Peyer's patch (tissue), 4 donors: ENCODE results near the gene CNOT4. TPM values are rescaled to one million over a fixed set of nuclear protein-coding genes. Genes with fewer than 3 reads are reported as not detected.
"Not testable (repeated sequence)": the region's sequence is repeated elsewhere in the genome, so short reads cannot be mapped to it uniquely, and the experiment has no call there.

Experiments
- DNase-seq, 3 donors: peaks; one replicate each; pipeline ENCODE4 v3.0.0-alpha.2; 2017 to 2019
- H3K27ac ChIP-seq, 4 donors: fragments of 200-600 bp; sonication (generic); one replicate each; pipeline ENCODE4 v1.5.1; 2016 to 2019
- H3K27me3 ChIP-seq, 2 donors: fragments of 200-600 bp; sonication (generic); one replicate each; pipeline ENCODE4 v1.5.1; 2019
- H3K36me3 ChIP-seq, 3 donors: fragments of 200-600 bp; sonication (generic); one replicate each; pipeline ENCODE4 v1.5.1; 2016 to 2019
- H3K4me1 ChIP-seq, 4 donors: fragments of 200-600 bp; sonication (generic); one replicate each; pipeline ENCODE4 v1.5.1; 2016 to 2019
- H3K4me3 ChIP-seq, 4 donors: fragments of 200-600 bp; sonication (generic); 1 replicate in 3 of 4; 2 replicates in 1 of 4; pipeline ENCODE4 v1.5.1; 2016 to 2019; ENCODE audit warnings: mild to moderate bottlenecking in 1 of 4
- H3K9me3 ChIP-seq, 4 donors: fragments of 200-600 bp; sonication (generic); one replicate each; pipeline ENCODE4 v1.5.1; 2016 to 2019; ENCODE audit warnings: mild to moderate bottlenecking in 1 of 4
- POLR2A ChIP-seq, 2 donors: fragments of 450-650 bp; IDR thresholded peaks; one replicate each; pipeline ENCODE4 v1.5.1; 2017; ENCODE audit warnings: antibody characterized with exemption in 2 of 2, mild to moderate bottlenecking in 2 of 2, moderate library complexity in 2 of 2
- total RNA-seq, 4 donors: library from RNA; depleted of rRNA; stranded (reverse); fragments of >200 nt; gene quantifications; one replicate each; pipeline ENCODE4 v1.1.0, GENCODE V29; 2016
- TF ChIP-seq, protein P1 (sequence below), 6 experiments: fragments of 450-650 bp in 4 of 6; fragments of 200-600 bp in 2 of 6; sonication (generic) in 1 of 6; IDR thresholded peaks; one replicate each; pipeline ENCODE4 v1.5.1; 2017 to 2019; ENCODE audit warnings: antibody characterized with exemption in 6 of 6, mild to moderate bottlenecking in 3 of 6, moderate library complexity in 1 of 6

The CNOT4 gene
- total RNA-seq, 4 donors from 2014 or later: 20.2 to 35.5 (median 24.1) TPM

GRCh38 chr7:135355377-135356048 is 154.4 kb downstream of the CNOT4 start:
- no peak for DNase-seq
- Histone ChIP-seq H3K4me1 (no peaks in the 10 kb centered on the region), H3K36me3 (no peaks in the 10 kb centered on the region), H3K27me3 (no peaks in the 10 kb centered on the region), H3K9me3 (no peaks in the 10 kb centered on the region), H3K27ac (no peak overlapping the region), H3K4me3 (no peak overlapping the region)
- TF ChIP-seq, protein P1, sequence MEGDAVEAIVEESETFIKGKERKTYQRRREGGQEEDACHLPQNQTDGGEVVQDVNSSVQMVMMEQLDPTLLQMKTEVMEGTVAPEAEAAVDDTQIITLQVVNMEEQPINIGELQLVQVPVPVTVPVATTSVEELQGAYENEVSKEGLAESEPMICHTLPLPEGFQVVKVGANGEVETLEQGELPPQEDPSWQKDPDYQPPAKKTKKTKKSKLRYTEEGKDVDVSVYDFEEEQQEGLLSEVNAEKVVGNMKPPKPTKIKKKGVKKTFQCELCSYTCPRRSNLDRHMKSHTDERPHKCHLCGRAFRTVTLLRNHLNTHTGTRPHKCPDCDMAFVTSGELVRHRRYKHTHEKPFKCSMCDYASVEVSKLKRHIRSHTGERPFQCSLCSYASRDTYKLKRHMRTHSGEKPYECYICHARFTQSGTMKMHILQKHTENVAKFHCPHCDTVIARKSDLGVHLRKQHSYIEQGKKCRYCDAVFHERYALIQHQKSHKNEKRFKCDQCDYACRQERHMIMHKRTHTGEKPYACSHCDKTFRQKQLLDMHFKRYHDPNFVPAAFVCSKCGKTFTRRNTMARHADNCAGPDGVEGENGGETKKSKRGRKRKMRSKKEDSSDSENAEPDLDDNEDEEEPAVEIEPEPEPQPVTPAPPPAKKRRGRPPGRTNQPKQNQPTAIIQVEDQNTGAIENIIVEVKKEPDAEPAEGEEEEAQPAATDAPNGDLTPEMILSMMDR (IDR thresholded peaks at IDR 0.05): no peak
- no peak for TF ChIP-seq POLR2A (IDR thresholded peaks at IDR 0.05)

DNA sequence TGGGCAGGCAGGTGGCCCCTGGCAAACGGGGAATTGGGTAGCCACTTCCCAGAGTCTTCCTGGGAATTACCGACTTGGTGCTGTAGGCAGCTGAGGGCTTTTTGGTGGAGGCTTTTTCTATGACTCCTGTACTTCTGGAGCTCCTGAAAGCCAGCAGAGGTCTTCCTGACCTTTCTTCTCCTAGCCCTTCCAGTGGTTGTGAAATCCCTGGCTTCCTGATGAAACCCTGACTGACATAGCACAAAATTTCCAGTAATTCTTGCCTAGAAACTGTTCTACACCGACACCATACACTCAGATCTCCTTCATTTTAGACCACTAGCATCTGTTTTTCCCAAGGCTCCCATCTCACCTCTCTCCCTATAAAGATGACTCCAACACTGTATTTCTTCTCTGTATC is 156.1 kb downstream of the CNOT4 start:
- Histone ChIP-seq H3K27ac (no peak overlapping the region), H3K27me3 (no peaks in the 10 kb centered on the region), H3K36me3 (no peaks in the 10 kb centered on the region), H3K9me3 (no peaks in the 10 kb centered on the region), H3K4me1 (no peaks in the 10 kb centered on the region), H3K4me3 (no peak overlapping the region)
- DNase-seq: no peak
- TF ChIP-seq, protein P1 (IDR thresholded peaks at IDR 0.05): no peak

- no peaks in the 10 kb centered on the region for H3K4me1 ChIP-seq
- DNase-seq: no peak
- H3K4me3 ChIP-seq: no peak overlapping the region
- no peak overlapping the region for H3K27ac ChIP-seq
- H3K36me3 ChIP-seq: no peaks in the 10 kb centered on the region
- H3K9me3 ChIP-seq: no peaks in the 10 kb centered on the region
- TF ChIP-seq, protein P1 (IDR thresholded peaks at IDR 0.05): no peak
- no peak for TF ChIP-seq POLR2A (IDR thresholded peaks at IDR 0.05)
- H3K27me3 ChIP-seq: no peaks in the 10 kb centered on the region
These were observed 157.6 kb downstream of the CNOT4 start for GRCh38 chr7:135352285-135352684.

GRCh38 chr7:135351070-135351469 is 158.8 kb downstream of the CNOT4 start:
- H3K36me3 ChIP-seq, H3K4me3 ChIP-seq, H3K27ac ChIP-seq, H3K4me1 ChIP-seq, H3K27me3 ChIP-seq, H3K9me3 ChIP-seq, DNase-seq: not testable (repeated sequence)

DNA sequence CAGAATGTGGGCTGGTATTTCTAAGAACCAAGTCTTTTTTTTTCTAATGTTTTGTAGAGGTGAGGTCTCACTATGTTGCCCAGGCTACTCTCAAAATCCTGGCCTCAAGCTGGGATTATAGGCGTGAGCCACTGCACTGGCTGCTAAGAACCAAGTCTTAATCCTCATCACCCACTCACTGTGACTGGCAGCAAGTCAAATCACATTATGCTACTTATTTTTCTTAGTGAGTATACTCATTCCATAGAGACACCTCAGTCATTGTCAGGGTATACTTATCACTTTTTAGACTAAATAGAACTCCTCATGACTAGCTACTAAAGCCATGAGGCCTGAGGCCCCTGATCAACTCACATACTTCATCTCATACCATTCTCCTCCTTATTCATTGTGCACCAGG is 160.2 kb downstream of the CNOT4 start:
- Histone ChIP-seq H3K27me3 (no peaks in the 10 kb centered on the region), H3K4me1 (no peaks in the 10 kb centered on the region), H3K27ac (no peak overlapping the region), H3K9me3 (no peaks in the 10 kb centered on the region), H3K4me3 (no peak overlapping the region), H3K36me3 (no peaks in the 10 kb centered on the region)
- no peak for TF ChIP-seq POLR2A (IDR thresholded peaks at IDR 0.05)
- TF ChIP-seq, protein P1 (IDR thresholded peaks at IDR 0.05): no peak
- no peak for DNase-seq

DNA sequence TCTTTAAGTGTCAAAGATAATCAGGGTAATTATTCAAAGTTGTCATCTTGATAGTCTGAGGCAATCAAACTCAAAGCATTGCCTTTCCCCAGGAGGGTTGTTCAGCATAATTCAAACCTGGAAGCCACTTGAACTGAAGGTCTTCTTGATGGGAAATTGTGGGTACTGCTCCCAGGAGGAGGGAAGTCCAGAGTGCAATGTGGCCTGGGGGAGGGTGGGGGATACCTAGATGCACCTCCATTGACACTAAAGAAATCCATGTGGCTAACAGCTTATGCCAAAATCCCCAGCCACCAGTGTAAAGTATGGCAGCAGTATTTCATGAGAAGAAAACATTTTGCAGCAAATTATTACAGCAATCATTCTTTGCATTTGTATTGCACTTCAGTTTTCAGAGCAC is 161.4 kb downstream of the CNOT4 start:
- no peaks in the 10 kb centered on the region for H3K4me1 ChIP-seq
- H3K36me3 ChIP-seq: no peaks in the 10 kb centered on the region
- no peak overlapping the region for H3K4me3 ChIP-seq
- H3K27ac ChIP-seq: no peak overlapping the region
- H3K27me3 ChIP-seq: no peaks in the 10 kb centered on the region
- TF ChIP-seq, protein P1 (IDR thresholded peaks at IDR 0.05): no peak
- TF ChIP-seq POLR2A (IDR thresholded peaks at IDR 0.05): no peak
- no peaks in the 10 kb centered on the region for H3K9me3 ChIP-seq
- no peak for DNase-seq
